Measurements from ENCODE around the gene CCL28.

GRCh38 chr5:43371821-43372220 is 40.4 kb downstream of the CCL28 start:
- TF ChIP-seq CTCF (conservative IDR thresholded peaks at IDR 0.05; ENCODE audit: low read length): no peak
- TF ChIP-seq EZH2phosphoT487 (IDR thresholded peaks at IDR 0.05; ENCODE audit: borderline replicate concordance, low read depth, low read length): no peak
